IPS-15b (cell line): ENCODE measurements around the gene CPSF4L.
"Not testable (repeated sequence)": the region's sequence is repeated elsewhere in the genome, so short reads cannot be mapped to it uniquely, and the experiment has no call there.

Source experiments
- H3K27me3 ChIP-seq: one replicate; pipeline ENCODE4 v1.6.1; 2013; ENCODE audit warnings: low read length; ENCODE audit not compliant: control insufficient read depth, insufficient read depth
- H3K36me3 ChIP-seq: one replicate; pipeline ENCODE4 v1.6.1; 2013; ENCODE audit warnings: low read length; ENCODE audit not compliant: control insufficient read depth, insufficient read depth
- H3K4me1 ChIP-seq: one replicate; pipeline ENCODE4 v1.6.1; 2013; ENCODE audit warnings: mild to moderate bottlenecking, low read length; ENCODE audit not compliant: control insufficient read depth, insufficient read depth
- H3K4me3 ChIP-seq: one replicate; pipeline ENCODE4 v1.5.1; 2013; ENCODE audit warnings: low read depth, low read length
- H3K9ac ChIP-seq: one replicate; pipeline ENCODE4 v1.6.1; 2013; ENCODE audit warnings: low read depth, mild to moderate bottlenecking, low read length
- H3K9me3 ChIP-seq: one replicate; pipeline ENCODE4 v1.6.1; 2013; ENCODE audit warnings: mild to moderate bottlenecking, low read length; ENCODE audit not compliant: control insufficient read depth, insufficient read depth

CPSF4L gene

DNA sequence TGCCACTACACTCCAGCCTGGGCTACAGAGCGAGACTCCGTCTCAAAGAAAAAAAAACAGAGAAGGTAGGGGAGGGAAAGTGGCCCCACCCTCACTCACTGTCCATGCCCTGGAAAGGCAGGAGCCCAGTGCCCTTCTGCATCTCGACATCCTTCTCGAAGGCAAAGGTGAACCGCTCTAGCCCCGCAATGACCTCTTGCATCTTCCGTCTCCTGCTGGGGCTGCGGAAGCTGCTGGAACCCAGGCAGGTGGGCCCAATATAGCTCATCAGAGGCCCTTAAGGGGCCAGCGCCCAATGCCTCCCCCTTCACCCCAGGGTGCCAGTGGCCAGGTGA lies at the start of gene CPSF4L:
TSS of gene CPSF4L (minus strand) at position 264 of the 335 bp plus-strand sequence. CDS start at position 202, 62 bp downstream.
- Histone ChIP-seq H3K9me3 (no peaks in the 10 kb centered on the region), H3K27me3 (peaks cover 11% of the 10 kb centered on the region), H3K9ac (no peak within 1 kb of the TSS), H3K4me3 (peak within 1 kb of the TSS; percentile 8), H3K36me3 (no peaks in the 10 kb centered on the region), H3K4me1 (peaks cover 13% of the 10 kb centered on the region)

- H3K4me3 ChIP-seq = peak overlapping the region; percentile 87
- no peaks in the 10 kb centered on the region for H3K27me3 ChIP-seq
- peak overlapping the region; percentile 47 for H3K9ac ChIP-seq
- H3K9me3 ChIP-seq = no peaks in the 10 kb centered on the region
- H3K4me1 ChIP-seq = peaks cover 19% of the 10 kb centered on the region
- no peaks in the 10 kb centered on the region for H3K36me3 ChIP-seq
Measured at GRCh38 chr17:73311428-73311780, 49.7 kb upstream of the CPSF4L start.

DNA sequence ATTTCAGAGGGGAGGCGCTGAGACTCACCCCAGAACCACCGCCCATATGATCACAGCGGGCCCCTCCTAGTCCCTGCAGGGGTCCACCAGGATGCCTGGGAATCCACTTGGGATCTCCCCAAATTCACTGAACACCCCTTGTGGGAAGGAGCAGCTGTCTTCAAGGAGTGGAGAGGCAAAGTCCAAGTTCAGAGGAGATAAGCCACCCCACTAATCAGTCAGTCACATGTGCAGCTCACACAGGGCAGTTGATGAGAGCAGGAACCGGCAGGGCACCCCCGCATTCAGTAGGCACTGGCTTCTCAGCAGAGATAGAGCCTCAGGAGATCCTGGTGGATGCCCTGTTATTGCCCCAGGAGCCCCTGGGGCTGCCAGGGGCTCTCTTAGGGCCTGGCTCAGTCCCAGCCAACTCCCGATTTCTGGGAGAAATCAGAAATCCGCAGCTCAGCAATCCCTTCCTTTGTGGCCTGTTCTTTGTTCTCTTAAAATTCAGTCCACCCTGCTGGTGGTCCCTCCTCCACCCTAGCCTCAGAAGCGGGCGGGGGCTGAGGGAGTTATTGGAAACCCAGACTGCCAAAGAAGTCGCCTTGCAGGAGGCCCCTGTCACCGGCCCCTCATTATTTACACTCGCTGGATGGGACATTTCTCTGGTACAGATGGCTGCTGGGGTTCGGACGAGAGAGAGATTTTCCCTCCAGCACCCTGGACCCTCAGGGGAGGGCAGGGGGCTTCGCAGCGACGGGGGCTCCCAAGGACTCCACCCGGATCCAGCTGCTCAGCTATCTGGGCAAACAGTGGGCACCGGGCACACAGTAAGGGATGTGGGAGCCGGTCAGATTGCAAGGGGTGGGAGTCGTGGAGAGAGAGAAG lies 48.3 kb upstream of the CPSF4L start:
- peak overlapping the region; percentile 56 for H3K9ac ChIP-seq
- H3K9me3 ChIP-seq = no peaks in the 10 kb centered on the region
- H3K4me1 ChIP-seq = peaks cover 24% of the 10 kb centered on the region
- H3K36me3 ChIP-seq = no peaks in the 10 kb centered on the region
- H3K4me3 ChIP-seq = peak overlapping the region; percentile 87
- H3K27me3 ChIP-seq = no peaks in the 10 kb centered on the region

DNA sequence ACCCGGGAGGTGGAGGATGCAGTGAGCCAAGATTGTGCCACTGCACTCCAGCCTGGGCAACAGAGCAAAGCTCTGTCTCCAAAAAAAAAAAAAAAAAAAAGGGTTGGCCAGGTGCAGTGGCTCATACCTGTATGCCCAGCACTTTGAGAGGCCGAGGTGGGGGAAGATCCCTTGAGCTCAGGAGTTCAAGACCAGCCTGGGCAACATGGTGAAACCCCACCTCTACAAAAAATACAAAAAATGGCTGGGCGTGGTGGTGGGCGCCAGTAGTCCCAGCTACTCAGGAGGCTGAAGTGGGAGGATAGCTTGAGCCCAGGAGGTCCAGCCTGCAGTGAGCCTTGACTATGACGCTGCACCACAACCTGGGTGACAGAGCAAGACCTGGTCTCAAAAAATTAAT lies 47.3 kb upstream of the CPSF4L start:
- peaks cover 26% of the 10 kb centered on the region for H3K4me1 ChIP-seq
- H3K4me3 ChIP-seq = not testable (repeated sequence)

DNA sequence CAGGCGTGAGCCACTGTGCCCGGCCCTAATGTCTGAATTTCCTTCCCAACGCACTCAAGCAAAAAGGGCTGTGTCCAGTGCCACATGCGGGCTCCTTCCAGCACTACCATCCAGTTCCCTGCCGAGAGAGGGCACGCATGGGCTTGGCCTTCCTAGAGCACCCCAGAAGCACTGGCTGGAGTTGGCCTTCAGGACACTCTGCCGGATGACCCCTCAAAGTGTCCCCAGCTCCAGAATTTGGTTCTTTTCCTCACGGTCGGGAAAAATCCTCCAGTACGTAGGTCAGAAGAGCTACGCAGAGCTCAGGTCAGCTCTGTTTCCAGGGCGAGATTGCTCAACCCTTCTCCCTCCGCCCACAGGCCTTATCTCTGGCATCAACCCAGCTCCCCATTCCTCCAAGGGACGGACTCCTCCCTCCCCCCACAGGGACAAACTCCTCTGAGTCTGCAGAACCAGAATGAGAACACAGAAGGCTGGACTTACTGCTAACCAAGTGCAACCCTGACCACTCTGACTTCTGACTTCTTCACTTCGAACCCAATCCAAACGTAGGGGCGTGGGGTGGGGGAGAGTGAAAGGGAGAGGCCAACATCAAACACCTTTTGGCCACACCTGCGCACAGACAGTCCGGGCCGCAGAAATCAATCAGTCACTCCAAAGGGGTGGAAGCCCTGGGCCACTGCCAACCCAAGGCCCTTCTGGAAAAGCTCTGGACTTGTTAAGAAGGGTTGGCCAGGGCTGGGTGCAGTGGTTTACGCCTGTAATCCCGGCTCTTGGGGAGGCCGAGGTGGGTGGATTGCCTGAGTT lies 46.5 kb upstream of the CPSF4L start:
- Histone ChIP-seq H3K9ac (no peak overlapping the region), H3K4me1 (peaks cover 23% of the 10 kb centered on the region), H3K4me3 (no peak overlapping the region)

More for the DNA sequence above, 47.3 kb upstream of the CPSF4L start:
- H3K9ac ChIP-seq, H3K36me3 ChIP-seq, H3K9me3 ChIP-seq, H3K27me3 ChIP-seq: not testable (repeated sequence)

GRCh38 chr17:73307130-73307529 lies 45.5 kb upstream of the CPSF4L start:
- H3K27me3 ChIP-seq = no peaks in the 10 kb centered on the region
- peaks cover 17% of the 10 kb centered on the region for H3K4me1 ChIP-seq
- no peak overlapping the region for H3K9ac ChIP-seq
- no peak overlapping the region for H3K4me3 ChIP-seq
- no peaks in the 10 kb centered on the region for H3K9me3 ChIP-seq
- H3K36me3 ChIP-seq = no peaks in the 10 kb centered on the region

More for the DNA sequence above, 46.5 kb upstream of the CPSF4L start:
- Histone ChIP-seq H3K36me3 (no peaks in the 10 kb centered on the region), H3K9me3 (no peaks in the 10 kb centered on the region), H3K27me3 (no peaks in the 10 kb centered on the region)

DNA sequence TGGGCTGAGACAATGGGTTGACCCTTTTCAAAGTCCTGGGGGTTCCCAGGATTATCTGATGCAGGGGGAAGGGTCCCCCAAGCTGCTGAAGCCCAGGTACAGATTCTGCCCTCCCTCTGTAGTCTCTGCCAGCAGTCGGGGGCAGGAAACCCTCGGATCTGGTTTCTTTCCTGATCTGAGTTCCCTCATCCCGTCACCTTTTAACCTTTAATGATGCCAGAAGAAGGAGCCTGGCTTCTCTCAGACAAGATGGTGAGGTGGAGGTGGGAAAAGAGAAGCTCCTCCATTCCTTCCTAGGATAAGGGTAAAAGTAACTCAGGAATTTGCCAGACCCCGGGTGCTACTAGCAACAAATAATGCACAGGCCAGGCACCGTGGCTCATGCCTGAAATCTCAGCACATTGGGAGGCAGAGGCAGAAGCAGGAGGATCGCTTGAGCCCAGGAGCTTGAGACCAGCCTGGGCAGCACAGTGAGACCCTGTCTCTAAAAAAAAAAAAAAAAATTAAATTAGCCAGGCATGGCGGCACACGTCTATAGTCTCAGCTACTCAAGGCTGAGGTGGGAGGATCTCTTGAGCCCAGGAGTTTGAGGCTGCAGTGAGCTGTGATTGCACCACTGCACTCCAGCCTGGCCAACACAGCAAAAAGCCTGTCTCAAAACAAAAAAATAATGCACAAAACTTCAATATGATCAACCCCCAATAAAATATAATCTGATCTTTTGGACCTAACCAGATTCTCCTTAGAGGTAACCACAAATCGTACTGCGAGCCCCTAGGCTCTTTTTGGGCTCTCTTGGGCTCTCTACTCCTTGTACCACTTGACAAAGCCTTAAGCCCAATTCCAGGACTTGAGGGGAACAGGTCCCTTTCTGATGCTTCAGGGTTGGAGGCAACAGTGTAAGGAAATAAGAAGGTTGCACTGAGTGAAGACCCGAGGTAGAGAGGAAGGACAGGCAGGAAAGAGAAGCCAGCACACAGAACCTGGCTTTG lies 44.5 kb upstream of the CPSF4L start:
- H3K27me3 ChIP-seq = no peaks in the 10 kb centered on the region
- H3K9ac ChIP-seq = no peak overlapping the region
- no peaks in the 10 kb centered on the region for H3K36me3 ChIP-seq
- peaks cover 17% of the 10 kb centered on the region for H3K4me1 ChIP-seq
- no peak overlapping the region for H3K4me3 ChIP-seq
- H3K9me3 ChIP-seq = no peaks in the 10 kb centered on the region

DNA sequence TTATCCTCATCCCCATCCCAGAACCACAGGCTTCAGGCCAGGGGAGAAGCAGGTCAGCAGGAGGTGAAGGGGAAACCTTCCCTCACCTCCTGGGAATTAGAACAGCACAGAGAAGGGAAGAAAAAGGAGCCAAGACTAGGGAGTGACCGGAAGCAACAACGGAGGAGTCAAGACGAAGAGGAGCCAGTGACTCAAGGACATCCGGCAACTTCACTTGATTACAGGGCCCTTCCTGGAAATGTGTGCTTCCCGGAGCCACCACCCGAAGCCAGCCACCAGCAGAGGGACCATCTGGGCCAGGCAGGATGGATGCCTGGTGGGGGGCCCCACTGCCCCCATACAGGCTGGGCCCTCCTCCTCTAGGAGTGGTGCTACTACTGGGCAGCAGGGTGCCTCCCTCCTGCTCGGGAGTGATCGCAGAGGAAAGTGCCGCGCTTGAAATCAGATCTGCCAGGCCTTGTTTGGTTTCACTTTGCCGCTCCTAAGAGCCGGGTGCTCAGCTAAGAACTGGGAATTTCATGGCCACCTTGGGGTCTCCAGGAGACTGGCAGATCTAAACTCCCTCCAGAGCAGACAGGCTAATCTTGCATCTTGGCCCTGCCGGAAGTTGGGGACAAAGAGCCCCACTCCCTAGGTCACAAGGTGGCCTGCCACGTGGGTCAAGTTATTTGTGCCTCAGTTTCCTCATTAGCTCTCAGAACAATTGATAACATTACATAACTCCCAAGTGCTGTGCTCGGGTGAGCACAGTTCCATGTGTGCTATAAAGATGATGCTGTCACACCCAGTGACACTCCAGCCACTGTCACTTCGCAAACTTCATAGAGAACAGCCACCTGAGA lies 43.5 kb upstream of the CPSF4L start:
- Histone ChIP-seq H3K4me3 (no peak overlapping the region), H3K4me1 (peaks cover 17% of the 10 kb centered on the region), H3K36me3 (no peaks in the 10 kb centered on the region)

DNA sequence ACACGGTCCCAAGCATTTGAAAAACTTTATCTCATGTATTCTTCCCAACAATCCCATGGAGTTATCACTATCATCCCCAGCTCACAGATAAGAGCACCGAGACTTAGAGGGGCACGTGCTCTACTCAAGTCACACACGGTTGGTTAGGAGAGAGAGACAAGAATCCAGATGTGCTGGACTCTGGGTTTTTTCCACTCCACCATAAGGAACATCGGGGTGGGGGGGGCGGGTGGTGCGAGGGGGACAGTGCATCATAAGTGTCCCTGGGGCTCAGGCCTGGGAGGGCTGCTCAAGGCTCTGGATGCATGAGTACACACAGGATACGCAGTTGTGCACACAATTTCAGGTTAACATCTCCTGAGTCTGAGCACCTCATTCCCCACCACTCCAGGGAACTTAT lies 42.8 kb upstream of the CPSF4L start:
- Histone ChIP-seq H3K4me3 (no peak overlapping the region), H3K4me1 (peaks cover 13% of the 10 kb centered on the region), H3K9me3 (no peaks in the 10 kb centered on the region), H3K27me3 (no peaks in the 10 kb centered on the region), H3K9ac (no peak overlapping the region), H3K36me3 (no peaks in the 10 kb centered on the region)

More for the DNA sequence above, 43.5 kb upstream of the CPSF4L start:
- no peaks in the 10 kb centered on the region for H3K27me3 ChIP-seq
- no peaks in the 10 kb centered on the region for H3K9me3 ChIP-seq
- H3K9ac ChIP-seq = no peak overlapping the region

- Histone ChIP-seq H3K4me3 (no peak overlapping the region), H3K4me1 (peaks cover 10% of the 10 kb centered on the region)
Measured at GRCh38 chr17:73302189-73302588, 40.5 kb upstream of the CPSF4L start.

More at GRCh38 chr17:73302189-73302588, 40.5 kb upstream of the CPSF4L start:
- no peak overlapping the region for H3K9ac ChIP-seq
- H3K36me3 ChIP-seq = no peaks in the 10 kb centered on the region
- H3K27me3 ChIP-seq = no peaks in the 10 kb centered on the region
- no peaks in the 10 kb centered on the region for H3K9me3 ChIP-seq
